Activated T-helper 17 cell treated with anti-CD3 and anti-CD28 coated beads, Interleukin-2, amount 50 U/mL, for 72 hours (primary cell): ENCODE data around the gene NPEPPS. TPM values are rescaled to one million over a fixed set of nuclear protein-coding genes. Genes with fewer than 3 reads are reported as not detected.

Experiments used
- ATAC-seq: fragments of 150-1000 bp; cut with Tn5 transposase; replicated peaks from 2 replicates; pipeline ENCODE4 v1.10.0; 2021; ENCODE audit warnings: mild to moderate bottlenecking, moderate library complexity
- H3K27ac Mint-ChIP-seq: one replicate; pipeline ENCODE4 v1.8.0; 2022; ENCODE audit warnings: mixed read lengths
- H3K27me3 Mint-ChIP-seq: one replicate; pipeline ENCODE4 v1.8.0; 2022; ENCODE audit warnings: mixed read lengths
- H3K36me3 Mint-ChIP-seq: one replicate; pipeline ENCODE4 v1.8.0; 2022; ENCODE audit warnings: low read depth, mild to moderate bottlenecking, mixed read lengths
- H3K4me1 Mint-ChIP-seq: one replicate; pipeline ENCODE4 v1.8.0; 2022; ENCODE audit warnings: mixed read lengths
- H3K4me3 Mint-ChIP-seq: one replicate; pipeline ENCODE4 v1.8.0; 2022; ENCODE audit warnings: mild to moderate bottlenecking, mixed read lengths
- H3K9me3 Mint-ChIP-seq: one replicate; pipeline ENCODE4 v1.8.0; 2022; ENCODE audit warnings: mixed read lengths
- total RNA-seq, 2 donors: library from RNA; stranded (reverse); gene quantifications; one replicate each; pipeline ENCODE4 v1.2.3, GENCODE V29; 2022

The NPEPPS gene
- total RNA-seq, 2 donors from 2014 or later: 105 to 289 TPM

DNA sequence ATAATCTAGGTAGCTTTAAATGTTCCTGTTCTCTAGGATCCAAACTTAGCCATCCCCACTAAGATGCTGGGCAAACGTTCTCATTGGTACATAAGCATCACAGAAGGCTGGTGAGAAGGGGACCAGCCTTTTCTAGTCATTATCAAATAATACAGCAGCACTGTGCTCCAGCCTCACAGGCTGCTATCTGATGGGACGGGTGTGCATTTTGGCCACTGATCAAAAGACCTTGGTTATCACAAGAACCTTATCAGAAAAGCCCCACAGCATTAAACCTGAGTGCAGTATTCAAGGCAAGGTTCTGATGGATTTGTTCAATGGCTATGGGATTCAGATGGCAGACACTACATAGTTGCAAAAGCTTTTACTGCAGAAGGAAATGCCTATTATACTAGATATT lies 99.7 kb downstream of the NPEPPS start:
- Mint-ChIP-seq H3K36me3 (no peaks in the 10 kb centered on the region), H3K9me3 (no peaks in the 10 kb centered on the region), H3K27me3 (no peaks in the 10 kb centered on the region), H3K4me1 (no peaks in the 10 kb centered on the region), H3K27ac (no peak overlapping the region), H3K4me3 (no peak overlapping the region)
- no peak for ATAC-seq

DNA sequence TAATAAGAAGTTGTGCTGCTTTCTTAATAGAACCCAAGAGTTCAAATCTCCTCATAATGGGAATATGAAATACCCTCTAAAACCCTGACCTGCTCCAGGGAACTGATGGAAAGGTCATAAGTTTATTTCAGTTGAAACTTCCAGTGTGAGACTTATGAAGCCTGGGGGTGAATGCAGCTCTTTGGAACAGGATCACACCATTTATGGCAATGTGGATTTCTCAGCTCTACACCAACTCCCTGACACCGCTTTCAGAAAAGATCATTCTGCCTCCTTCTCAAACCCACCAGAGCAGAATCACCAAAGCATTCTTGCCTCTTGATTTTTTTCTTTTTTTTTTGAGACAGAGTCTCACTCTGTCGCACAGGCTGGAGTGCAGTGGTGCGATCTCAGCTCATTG lies 102.1 kb downstream of the NPEPPS start:
- Mint-ChIP-seq H3K27me3 (no peaks in the 10 kb centered on the region), H3K9me3 (no peaks in the 10 kb centered on the region), H3K36me3 (peaks cover 8% of the 10 kb centered on the region), H3K4me3 (no peak overlapping the region), H3K4me1 (no peaks in the 10 kb centered on the region), H3K27ac (no peak overlapping the region)
- no peak for ATAC-seq

DNA sequence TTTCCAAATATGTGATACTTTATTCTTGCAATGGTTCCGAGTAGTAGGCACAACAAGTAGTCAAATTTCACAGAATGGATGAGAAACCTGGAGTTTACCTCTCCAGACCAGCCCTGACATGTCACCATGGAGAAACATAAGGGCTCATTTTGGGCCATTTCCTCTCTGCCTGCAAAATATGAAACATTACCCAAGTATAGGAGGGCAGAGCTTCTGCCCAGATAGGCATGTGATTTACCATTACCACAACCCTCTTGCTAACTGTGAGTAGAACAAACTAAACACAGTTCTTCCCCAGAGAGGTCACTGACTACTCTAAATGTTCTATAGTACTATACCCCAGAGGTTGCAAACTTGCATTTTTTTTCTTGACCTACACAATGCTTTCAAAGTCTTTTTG lies 103.1 kb downstream of the NPEPPS start:
- Mint-ChIP-seq H3K36me3 (peaks cover 8% of the 10 kb centered on the region), H3K9me3 (no peaks in the 10 kb centered on the region), H3K27me3 (no peaks in the 10 kb centered on the region), H3K4me1 (no peaks in the 10 kb centered on the region), H3K4me3 (no peak overlapping the region), H3K27ac (peak overlapping the region; percentile 24)
- no peak for ATAC-seq

DNA sequence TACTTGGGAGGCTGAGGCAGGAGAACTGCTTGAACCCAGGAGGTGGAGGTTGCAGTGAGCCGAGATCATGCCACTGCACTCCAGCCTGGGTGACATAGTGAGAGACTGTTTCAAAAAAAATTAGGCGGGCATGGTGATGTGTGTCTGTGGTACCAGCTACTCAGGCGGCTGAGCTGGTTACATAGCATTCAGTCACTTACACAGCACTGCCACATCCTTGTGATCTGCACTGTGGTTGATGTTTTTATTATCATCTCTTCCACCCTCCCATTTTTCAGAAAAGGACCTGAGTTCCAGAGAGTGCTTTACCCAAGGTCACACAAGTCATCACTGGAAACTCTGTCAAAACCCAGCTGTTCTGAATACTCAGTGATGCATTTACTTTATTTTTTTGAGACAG lies 104.0 kb downstream of the NPEPPS start:
- peaks cover 8% of the 10 kb centered on the region for H3K36me3 Mint-ChIP-seq
- H3K4me3 Mint-ChIP-seq: no peak overlapping the region
- no peaks in the 10 kb centered on the region for H3K9me3 Mint-ChIP-seq
- no peak for ATAC-seq
- no peak overlapping the region for H3K27ac Mint-ChIP-seq
- H3K4me1 Mint-ChIP-seq: no peaks in the 10 kb centered on the region
- H3K27me3 Mint-ChIP-seq: no peaks in the 10 kb centered on the region

DNA sequence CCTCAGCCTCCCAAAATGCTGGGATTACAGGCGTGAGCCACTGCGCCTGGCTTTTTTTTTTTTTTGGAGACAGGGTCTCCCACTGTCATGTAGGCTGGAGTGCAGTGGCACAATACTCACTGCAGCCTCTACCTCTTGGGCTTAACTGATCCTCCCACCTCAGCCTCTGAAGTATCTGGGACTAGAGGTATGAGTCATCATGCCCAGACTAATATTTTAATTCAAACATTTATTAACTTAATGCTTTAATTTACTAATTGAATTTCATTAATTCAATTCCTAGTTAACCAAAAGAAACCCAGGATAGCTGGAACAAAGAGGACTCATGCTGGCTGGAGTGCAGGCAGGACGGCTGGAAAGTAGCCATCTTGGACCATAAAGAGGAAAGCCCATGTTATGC lies 104.8 kb downstream of the NPEPPS start:
- Mint-ChIP-seq H3K36me3 (peaks cover 8% of the 10 kb centered on the region), H3K4me3 (no peak overlapping the region), H3K4me1 (no peaks in the 10 kb centered on the region), H3K27ac (no peak overlapping the region), H3K27me3 (no peaks in the 10 kb centered on the region), H3K9me3 (no peaks in the 10 kb centered on the region)
- ATAC-seq: no peak

DNA sequence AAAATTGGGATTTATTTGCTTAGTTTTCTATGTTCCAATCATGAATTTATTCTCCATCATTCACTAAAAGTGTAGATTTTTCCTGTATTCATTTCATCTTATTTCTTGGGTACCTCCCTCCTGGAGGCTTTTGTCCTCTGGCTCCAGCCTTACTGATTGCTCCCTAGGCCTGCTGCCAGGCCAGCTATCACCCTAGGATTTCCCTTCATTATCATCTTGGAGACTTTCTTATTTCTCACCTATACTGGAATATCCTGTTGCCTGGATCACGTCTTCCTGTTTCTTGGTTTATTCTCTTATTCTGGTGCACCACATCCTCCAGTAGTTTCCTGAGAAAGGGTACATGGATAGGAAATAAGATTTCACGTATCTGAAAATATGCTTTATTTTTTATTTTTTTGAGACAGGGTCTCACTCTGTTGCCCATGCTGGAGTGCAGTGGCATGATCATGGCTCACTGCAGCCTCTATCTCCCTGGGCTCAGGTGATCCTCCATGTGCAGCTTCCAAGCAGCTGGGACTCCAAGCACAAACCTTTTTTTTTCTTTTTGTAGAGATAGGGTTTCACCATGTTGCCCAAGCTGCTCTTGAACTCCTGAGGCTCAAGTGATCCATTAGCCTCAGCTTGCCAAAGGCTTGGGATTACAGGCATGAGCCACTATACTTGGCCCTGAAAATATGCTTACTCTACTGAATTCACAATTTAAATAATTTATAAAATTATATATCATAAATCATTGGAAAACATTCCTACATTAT lies 105.5 kb downstream of the NPEPPS start:
- Mint-ChIP-seq H3K9me3 (no peaks in the 10 kb centered on the region), H3K36me3 (peaks cover 8% of the 10 kb centered on the region), H3K4me1 (no peaks in the 10 kb centered on the region), H3K27me3 (no peaks in the 10 kb centered on the region), H3K4me3 (no peak overlapping the region), H3K27ac (no peak overlapping the region)
- ATAC-seq: no peak

DNA sequence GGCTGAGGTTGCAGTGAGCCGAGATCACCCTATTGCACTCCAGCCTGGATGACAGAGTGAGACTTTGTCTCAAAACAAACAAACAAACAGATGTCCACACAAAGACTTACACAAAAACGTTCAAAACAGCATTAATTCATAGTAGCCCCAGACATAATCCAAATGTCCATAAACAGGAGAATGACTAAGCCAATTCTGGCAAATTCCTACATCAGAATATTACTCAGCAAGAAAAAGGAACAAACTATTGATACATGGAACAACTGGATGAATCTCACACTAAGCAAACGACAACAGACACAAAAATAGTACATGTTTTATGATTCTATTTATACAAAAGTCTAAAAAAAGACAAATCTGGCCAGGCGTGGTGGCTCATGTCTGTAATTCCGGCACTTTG lies 108.0 kb downstream of the NPEPPS start:
- Mint-ChIP-seq H3K27me3 (no peaks in the 10 kb centered on the region), H3K9me3 (no peaks in the 10 kb centered on the region), H3K36me3 (peaks cover 8% of the 10 kb centered on the region), H3K4me1 (no peaks in the 10 kb centered on the region), H3K27ac (no peak overlapping the region), H3K4me3 (no peak overlapping the region)
- no peak for ATAC-seq

DNA sequence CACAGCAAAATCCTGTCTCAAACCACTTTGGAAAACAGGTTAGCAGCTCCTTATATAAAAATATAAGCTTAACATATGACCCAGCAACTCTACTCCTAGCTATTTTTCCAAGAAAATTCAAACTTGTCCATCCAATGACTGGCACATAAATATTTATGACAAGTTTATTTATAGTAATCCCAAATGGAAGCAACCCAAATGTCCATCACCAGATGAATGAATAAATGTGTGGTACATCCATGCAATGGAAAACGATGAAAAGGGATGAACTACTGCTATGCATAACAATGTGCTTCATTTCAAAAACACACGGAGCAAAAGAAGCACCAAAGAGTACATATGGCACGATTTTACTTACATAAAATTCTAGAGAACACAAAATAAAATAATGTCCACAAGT lies 109.2 kb downstream of the NPEPPS start:
- H3K9me3 Mint-ChIP-seq: no peaks in the 10 kb centered on the region
- H3K4me1 Mint-ChIP-seq: peaks cover 6% of the 10 kb centered on the region
- ATAC-seq: no peak
- no peak overlapping the region for H3K4me3 Mint-ChIP-seq
- H3K27ac Mint-ChIP-seq: no peak overlapping the region
- H3K27me3 Mint-ChIP-seq: no peaks in the 10 kb centered on the region
- H3K36me3 Mint-ChIP-seq: peaks cover 8% of the 10 kb centered on the region

DNA sequence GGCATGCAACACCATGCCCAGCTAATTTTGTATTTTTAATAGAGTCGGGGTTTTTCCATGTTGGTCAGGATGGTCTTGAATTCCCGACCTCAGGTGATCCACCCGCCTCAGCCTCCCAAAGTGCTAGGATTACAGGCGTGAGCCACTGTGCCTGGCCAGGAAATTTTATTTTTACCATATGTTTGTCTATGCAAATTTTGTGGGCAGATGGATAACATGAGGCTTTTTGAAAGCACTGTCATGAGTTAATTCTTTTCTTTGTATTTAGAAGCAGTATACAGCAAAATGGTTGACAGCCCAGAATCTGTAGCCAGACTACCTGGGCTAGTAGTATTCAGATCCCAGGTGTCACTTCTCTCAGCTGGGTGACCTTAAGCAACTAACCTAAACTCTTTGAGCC lies 110.3 kb downstream of the NPEPPS start:
- H3K4me1 Mint-ChIP-seq: peaks cover 6% of the 10 kb centered on the region
- no peak overlapping the region for H3K4me3 Mint-ChIP-seq
- H3K27ac Mint-ChIP-seq: no peak overlapping the region
- no peaks in the 10 kb centered on the region for H3K27me3 Mint-ChIP-seq
- peaks cover 6% of the 10 kb centered on the region for H3K36me3 Mint-ChIP-seq
- no peaks in the 10 kb centered on the region for H3K9me3 Mint-ChIP-seq
- no peak for ATAC-seq

DNA sequence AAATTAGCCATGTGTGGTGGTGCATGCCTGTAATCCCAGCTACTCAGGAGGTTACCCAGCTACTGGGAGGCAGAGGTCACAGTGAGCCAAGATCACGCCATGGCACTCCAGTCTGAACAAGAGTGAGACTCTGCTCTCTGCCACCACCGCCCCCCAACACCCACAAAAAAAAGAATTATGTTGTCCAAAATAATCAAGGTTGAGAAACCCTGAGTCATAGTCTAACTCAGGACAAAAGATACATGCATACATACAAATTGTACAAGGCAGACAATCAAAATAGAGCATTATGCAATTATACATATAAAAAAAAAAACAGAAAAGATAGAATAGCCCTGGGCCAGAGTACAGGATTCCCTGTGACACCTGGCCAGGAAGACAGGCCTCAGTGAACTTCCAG lies 112.2 kb downstream of the NPEPPS start:
- Mint-ChIP-seq H3K27ac (no peak overlapping the region), H3K9me3 (no peaks in the 10 kb centered on the region), H3K4me1 (peaks cover 10% of the 10 kb centered on the region), H3K36me3 (no peaks in the 10 kb centered on the region), H3K27me3 (no peaks in the 10 kb centered on the region), H3K4me3 (no peak overlapping the region)
- no peak for ATAC-seq

DNA sequence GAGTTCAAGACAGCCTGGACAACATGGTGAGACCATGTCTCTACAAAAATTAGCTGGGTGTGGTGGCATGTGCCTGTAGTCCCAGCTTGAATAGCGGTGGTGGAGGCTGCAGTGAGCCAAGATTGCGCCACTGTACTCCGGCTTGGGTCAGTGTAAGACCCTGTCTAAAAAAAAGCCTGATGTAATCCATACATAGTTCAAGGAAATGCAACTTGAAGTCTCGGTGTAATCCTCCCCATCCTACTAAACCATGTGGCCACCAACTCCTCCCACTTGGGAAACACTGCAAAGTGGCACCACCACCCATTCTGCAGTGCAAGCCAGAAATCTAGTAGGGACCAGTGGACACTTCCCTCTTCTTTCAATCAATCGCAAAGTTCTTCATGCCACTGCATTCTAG lies 113.4 kb downstream of the NPEPPS start:
- ATAC-seq: no peak
- Mint-ChIP-seq H3K9me3 (no peaks in the 10 kb centered on the region), H3K27ac (no peak overlapping the region), H3K36me3 (peaks cover 7% of the 10 kb centered on the region), H3K27me3 (no peaks in the 10 kb centered on the region), H3K4me3 (no peak overlapping the region), H3K4me1 (peaks cover 12% of the 10 kb centered on the region)

DNA sequence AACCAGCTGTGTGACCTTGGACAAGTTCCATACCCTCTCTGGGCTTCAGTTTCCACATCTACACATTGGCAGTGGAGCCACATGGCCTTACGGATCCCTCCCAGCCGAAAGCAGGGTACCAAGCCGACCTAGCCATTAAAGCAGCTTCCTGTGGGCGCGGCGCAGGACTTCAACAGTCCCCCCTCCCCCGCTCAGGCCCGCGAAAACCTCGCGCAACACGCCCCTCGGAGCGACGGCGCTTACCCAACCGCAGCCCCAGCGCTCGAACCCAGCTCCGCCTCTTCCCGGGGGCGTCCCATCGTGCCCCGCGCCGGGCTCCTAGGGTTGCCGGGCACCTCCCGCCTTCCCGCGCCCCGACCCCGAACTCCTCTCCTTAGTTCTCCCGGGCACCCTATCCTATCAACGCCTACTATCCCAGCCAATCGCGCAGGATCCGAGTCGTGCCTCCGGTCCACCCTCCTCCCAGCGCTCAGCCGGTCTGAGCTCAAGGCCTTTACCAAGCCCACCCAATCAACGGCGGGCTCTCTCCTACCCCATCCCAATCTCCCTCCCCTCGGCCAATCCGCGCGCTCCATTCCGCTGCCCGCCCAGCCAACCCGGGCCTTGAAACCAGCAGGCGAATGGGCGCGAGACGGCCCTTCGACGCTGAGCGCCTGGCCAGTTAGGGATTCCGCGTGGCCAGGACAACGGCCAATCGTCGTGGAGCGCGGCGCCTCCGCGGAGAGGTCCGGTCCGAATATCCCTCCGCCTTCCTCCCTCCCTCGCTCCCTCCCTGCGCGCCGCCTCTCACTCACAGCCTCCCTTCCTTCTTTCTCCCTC lies 118.5 kb downstream of the NPEPPS start, which contains the start of gene KPNB1:
Gene KPNB1, plus strand, starts transcription at position 767 of the 819 bp plus-strand sequence. CDS start 326 bp downstream, outside the sequence.
- H3K4me1 Mint-ChIP-seq: peaks cover 33% of the 10 kb centered on the region
- H3K36me3 Mint-ChIP-seq: peaks cover 51% of the 10 kb centered on the region
- peak; percentile 85 for ATAC-seq
- H3K27ac Mint-ChIP-seq: peak within 1 kb of the TSS; percentile 97
- H3K4me3 Mint-ChIP-seq: peak within 1 kb of the TSS; percentile 94
- H3K9me3 Mint-ChIP-seq: no peaks in the 10 kb centered on the region
- H3K27me3 Mint-ChIP-seq: no peaks in the 10 kb centered on the region

DNA sequence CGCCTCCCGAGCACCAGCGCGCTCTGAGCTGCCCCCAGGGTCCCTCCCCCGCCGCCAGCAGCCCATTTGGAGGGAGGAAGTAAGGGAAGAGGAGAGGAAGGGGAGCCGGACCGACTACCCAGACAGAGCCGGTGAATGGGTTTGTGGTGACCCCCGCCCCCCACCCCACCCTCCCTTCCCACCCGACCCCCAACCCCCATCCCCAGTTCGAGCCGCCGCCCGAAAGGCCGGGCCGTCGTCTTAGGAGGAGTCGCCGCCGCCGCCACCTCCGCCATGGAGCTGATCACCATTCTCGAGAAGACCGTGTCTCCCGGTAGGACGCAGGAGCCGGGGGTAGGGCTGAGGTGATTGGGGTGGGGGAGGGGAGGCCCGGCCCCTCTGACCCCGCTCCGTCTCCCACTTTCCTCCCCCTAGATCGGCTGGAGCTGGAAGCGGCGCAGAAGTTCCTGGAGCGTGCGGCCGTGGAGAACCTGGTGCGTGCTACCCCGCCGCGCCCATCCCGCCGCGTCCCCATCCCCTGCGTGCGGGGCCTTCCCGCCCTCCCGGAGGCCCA lies 119.1 kb downstream of the NPEPPS start:
- no peaks in the 10 kb centered on the region for H3K27me3 Mint-ChIP-seq
- H3K9me3 Mint-ChIP-seq: no peaks in the 10 kb centered on the region
- peaks cover 57% of the 10 kb centered on the region for H3K36me3 Mint-ChIP-seq
- H3K4me3 Mint-ChIP-seq: peak overlapping the region; percentile 94
- peak; percentile 14 for ATAC-seq
- peak overlapping the region; percentile 97 for H3K27ac Mint-ChIP-seq
- peaks cover 34% of the 10 kb centered on the region for H3K4me1 Mint-ChIP-seq

DNA sequence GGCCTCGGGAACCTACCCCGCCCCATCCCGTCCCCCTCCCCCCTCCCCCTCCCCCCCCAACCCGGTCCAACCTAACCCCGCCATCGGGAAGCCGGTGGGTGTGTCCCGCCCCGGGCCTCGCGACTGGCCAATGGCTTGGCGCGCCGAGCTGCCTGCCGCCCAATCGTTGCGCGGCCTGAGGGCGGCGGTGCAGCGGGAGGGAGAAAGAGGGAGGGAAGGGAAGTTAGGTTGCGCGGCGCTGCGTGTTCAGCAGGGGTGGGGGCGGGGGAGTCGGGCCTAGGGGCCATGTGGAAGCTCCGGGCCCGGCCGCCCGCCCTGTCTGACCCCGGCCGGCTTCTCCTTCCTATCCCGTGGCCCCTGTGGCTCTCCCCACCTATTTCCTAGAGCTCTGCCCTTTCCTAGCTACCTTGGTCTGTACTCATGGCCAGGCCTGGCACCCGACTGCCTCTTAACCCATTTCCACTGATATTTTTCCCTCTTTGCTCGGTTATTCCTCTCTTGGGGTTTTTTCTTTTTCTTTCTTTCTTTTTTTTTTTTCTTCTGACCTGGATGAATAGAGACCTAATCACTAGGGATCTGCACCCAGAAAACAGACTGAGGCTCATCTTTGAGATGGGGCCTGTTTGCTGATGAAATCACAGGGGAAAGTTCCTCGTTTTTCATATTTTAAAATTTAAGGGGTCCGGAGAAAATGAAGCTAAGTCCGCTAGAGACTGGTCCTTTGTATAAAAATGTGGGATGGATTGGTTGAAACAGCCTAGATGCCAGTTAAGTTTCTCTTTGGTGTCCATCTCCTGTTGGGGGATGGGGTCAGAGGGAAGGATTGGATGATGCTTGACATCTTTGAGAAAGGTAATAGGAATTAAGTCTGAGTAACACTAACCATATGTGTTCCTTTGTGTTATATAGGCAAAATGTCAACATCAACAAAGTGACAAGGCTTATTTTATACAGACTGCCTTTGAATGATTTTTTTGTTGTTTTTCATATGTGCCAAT lies 119.9 kb downstream of the NPEPPS start:
- Mint-ChIP-seq H3K9me3 (no peaks in the 10 kb centered on the region), H3K27ac (peak overlapping the region; percentile 92), H3K36me3 (peaks cover 65% of the 10 kb centered on the region), H3K4me3 (peak overlapping the region; percentile 94), H3K27me3 (no peaks in the 10 kb centered on the region), H3K4me1 (peaks cover 40% of the 10 kb centered on the region)
- ATAC-seq: peak; percentile 62
